Body of pancreas (tissue), 4 donors: ENCODE data around the gene LENG9.

Experiments
- POLR2A ChIP-seq, 3 donors: fragments of 450-650 bp; IDR thresholded peaks; one replicate each; pipeline ENCODE4 v1.6.1; 2016; ENCODE audit warnings: antibody characterized with exemption in 3 of 3, mild to moderate bottlenecking in 2 of 3
- TF ChIP-seq, protein P1 (sequence below), 7 experiments: fragments of 450-650 bp in 4 of 7; fragments of 200-600 bp in 3 of 7; sonication (generic) in 3 of 7; IDR thresholded peaks; one replicate each; pipeline ENCODE4 v1.5.1; 2016 to 2019; ENCODE audit warnings: antibody characterized with exemption in 7 of 7

DNA sequence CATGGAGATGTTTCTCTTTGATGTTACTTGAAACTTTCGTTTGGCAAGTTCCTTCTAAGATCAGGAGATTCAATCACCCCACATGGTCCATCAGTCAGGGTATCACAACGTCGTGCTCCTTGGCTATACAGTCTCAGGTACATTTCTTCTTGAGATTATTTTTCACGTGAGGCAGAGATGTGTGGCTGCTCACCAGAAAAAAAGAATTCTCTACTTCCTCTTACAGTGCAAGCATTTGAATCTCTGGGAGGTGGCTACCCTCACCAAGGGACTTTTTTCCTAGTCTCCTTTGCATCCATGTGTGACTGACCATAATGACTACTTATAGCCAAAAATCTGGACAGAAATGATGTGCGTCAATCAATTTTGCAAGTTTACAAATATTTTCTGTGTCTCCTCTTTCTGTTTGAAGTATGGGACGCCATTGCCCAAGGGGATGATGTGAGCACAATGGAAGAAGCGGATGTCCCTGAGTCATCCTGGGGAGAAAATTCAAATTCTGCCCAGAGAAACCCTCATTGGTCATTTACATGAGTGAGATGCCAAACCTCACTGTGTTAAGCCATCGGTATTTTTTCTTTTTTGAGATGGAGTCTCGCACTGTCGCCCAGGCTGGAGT, 30.5 kb upstream of the LENG9 start:
- TF ChIP-seq POLR2A (IDR thresholded peaks at IDR 0.05): no peak
- TF ChIP-seq, protein P1, sequence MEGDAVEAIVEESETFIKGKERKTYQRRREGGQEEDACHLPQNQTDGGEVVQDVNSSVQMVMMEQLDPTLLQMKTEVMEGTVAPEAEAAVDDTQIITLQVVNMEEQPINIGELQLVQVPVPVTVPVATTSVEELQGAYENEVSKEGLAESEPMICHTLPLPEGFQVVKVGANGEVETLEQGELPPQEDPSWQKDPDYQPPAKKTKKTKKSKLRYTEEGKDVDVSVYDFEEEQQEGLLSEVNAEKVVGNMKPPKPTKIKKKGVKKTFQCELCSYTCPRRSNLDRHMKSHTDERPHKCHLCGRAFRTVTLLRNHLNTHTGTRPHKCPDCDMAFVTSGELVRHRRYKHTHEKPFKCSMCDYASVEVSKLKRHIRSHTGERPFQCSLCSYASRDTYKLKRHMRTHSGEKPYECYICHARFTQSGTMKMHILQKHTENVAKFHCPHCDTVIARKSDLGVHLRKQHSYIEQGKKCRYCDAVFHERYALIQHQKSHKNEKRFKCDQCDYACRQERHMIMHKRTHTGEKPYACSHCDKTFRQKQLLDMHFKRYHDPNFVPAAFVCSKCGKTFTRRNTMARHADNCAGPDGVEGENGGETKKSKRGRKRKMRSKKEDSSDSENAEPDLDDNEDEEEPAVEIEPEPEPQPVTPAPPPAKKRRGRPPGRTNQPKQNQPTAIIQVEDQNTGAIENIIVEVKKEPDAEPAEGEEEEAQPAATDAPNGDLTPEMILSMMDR (IDR thresholded peaks at IDR 0.05): no peak
